Psoas muscle (tissue), 8 donors: ENCODE data around the gene ARHGDIA. TPM values are rescaled to one million over a fixed set of nuclear protein-coding genes. Genes with fewer than 3 reads are reported as not detected.
A peak's percentile ranks its signal among the peaks of the same experiment; 100 is the strongest.

Experiments used
- ATAC-seq, 4 donors: fragments of 200-7000 bp; cut with Tn5 transposase; one replicate each; pipeline ENCODE4 v1.9.1; 2020; ENCODE audit warnings: moderate library complexity in 3 of 4, mild to moderate bottlenecking in 2 of 4
- DNase-seq, 2 donors: peaks; one replicate each; pipeline ENCODE4 v3.0.0-alpha.2; 2020
- H3K27ac ChIP-seq: fragments of 200-600 bp; one replicate; pipeline ENCODE4 v1.8.0; 2022
- H3K27me3 ChIP-seq, 3 donors: fragments of 200-600 bp in 1 of 3; one replicate each; pipeline versions ENCODE4 v1.6.1 to v1.8.0; 2013 to 2022; ENCODE audit warnings: low read length in 2 of 3, mild to moderate bottlenecking in 2 of 3, moderate library complexity in 1 of 3; ENCODE audit not compliant: insufficient read depth in 3 of 3
- H3K36me3 ChIP-seq, 2 donors: fragments of 200-600 bp in 1 of 2; one replicate each; pipeline versions ENCODE4 v1.6.1 to v1.8.0; 2013 to 2022; ENCODE audit warnings: low read depth in 1 of 2, mild to moderate bottlenecking in 1 of 2, moderate library complexity in 1 of 2; ENCODE audit not compliant: insufficient read depth in 1 of 2
- H3K4me1 ChIP-seq: fragments of 200-600 bp; one replicate; pipeline ENCODE4 v1.8.0; 2022
- H3K4me3 ChIP-seq: fragments of 200-600 bp; one replicate; pipeline ENCODE4 v1.8.0; 2022; ENCODE audit warnings: mild to moderate bottlenecking
- H3K9me3 ChIP-seq: fragments of 200-600 bp; one replicate; pipeline ENCODE4 v1.8.0; 2022
- CTCF ChIP-seq: fragments of 200-600 bp; IDR thresholded peaks from one replicate; pipeline ENCODE4 v1.8.0; 2022; ENCODE audit warnings: antibody characterized with exemption
- WGBS, 3 donors: extraction: QIAGEN DNeasy Blood & Tissue Kit; methylation state at CpG; one replicate each; pipeline versions ENCODE4 v1.1.6 to v1.1.7; 2013; 5-methylcytosine and 5-hydroxymethylcytosine counted together
- intact Hi-C, 2 donors: fragments of 100-400 bp; cut with DNase I; formaldehyde crosslinking; loops; one replicate each; pipeline versions ENCODE4 v1.11.0 to v1.14.2; 2022
- polyA plus RNA-seq, 3 donors: library from polyadenylated mRNA; stranded (reverse); fragments of 200-250 nt; gene quantifications; one replicate each; pipeline ENCODE4 v1.2.3, GENCODE V29; 2013
- total RNA-seq, 4 donors: library from RNA; stranded (reverse); fragmentation: NEBNext Ultra II Directional in 2 of 4; extraction: Animal tissue kit (Norgen Biotek cat#: 25700) in 2 of 4; gene quantifications; one replicate each; pipeline versions ENCODE4 v1.2.1 to v1.2.4, GENCODE V29; 2021 to 2023
- donor health status: healthy with polysubstance abuse.
- donor health status: DM: no; HTN: no; CAD: no; lungs with moderate emphysema.
- donor health status: Bipolar disorder and iron deficiency.
- donor health status: healthy.
- donor health status: DM: yes; HTN: yes; CAD: no.
- donor health status: DM: no; HTN: no; CAD: no.
- donor health status: DM: no; HTN: no; CAD: no.
- donor health status: DM: yes; HTN: yes; CAD: no.

Gene ARHGDIA
- total and polyA plus RNA-seq, 7 donors, result 79.1 to 268 (median 149) TPM

DNA sequence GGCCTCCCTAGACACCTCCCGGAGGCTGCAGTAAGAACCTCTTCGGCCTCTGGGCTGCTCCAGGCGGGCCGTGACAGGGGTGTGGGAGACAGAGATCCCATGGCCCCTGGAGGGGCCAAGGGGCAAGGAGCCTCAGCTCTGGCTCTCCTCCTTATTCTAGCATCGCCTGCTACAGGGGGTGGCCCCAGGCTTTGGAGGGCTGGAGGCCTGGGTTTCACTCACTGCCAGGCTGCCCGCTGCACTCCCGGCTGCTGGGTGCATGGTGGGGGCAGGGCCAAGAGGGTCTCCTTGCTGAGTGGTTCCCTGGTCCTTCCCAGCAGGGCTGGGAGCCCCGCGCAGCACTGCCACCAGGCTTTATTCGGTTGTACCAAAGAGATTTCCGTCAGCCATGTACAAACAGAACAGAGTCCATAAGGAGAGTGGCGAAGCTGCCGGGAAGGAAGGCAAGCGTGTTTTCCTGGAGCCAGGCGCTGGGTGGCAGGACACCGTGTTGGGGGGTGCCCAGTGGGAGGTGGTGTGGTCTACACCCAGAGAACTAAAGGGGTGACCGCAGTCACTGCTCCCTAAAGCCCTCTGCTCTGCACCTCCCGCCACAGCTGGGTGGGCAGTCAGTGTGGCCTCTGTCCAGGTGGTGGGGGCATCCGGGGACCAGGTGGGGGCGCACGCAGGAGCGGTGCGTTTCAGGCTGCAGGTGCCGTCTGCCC is 32.9 kb upstream of the ARHGDIA start:
- Histone ChIP-seq H3K27me3 (no peaks in the 10 kb centered on the region), H3K27ac (no peak overlapping the region), H3K9me3 (no peaks in the 10 kb centered on the region), H3K4me1 (peaks cover 16% of the 10 kb centered on the region), H3K4me3 (no peak overlapping the region), H3K36me3 (peaks cover 0 to 43% of the 10 kb centered on the region in 2 donors)
- ATAC-seq (no peak), DNase-seq (no peak)
- no peak for TF ChIP-seq CTCF
- intact Hi-C loops, result no loop called here
- WGBS, 3 donors, result 90 to 96% (median 94%) methylated on average over 24 of the region's 24 CpGs

- H3K4me1 ChIP-seq, result peaks cover 16% of the 10 kb centered on the region
- no peak overlapping the region for H3K27ac ChIP-seq
- intact Hi-C loops, result no loop called here
- DNase-seq (no peak), ATAC-seq (no peak)
- TF ChIP-seq CTCF, result no peak
- H3K4me3 ChIP-seq, result no peak overlapping the region
- peaks cover 0 to 46% of the 10 kb centered on the region in 2 donors for H3K36me3 ChIP-seq
- whole genome bisulfite sequencing, 3 donors, result 93 to 96% (median 94%) methylated on average over 10 of the region's 10 CpGs
- H3K9me3 ChIP-seq, result no peaks in the 10 kb centered on the region
- H3K27me3 ChIP-seq, result no peaks in the 10 kb centered on the region
Measured at GRCh38 chr17:81903415-81903831, 32.3 kb upstream of the ARHGDIA start.

DNA sequence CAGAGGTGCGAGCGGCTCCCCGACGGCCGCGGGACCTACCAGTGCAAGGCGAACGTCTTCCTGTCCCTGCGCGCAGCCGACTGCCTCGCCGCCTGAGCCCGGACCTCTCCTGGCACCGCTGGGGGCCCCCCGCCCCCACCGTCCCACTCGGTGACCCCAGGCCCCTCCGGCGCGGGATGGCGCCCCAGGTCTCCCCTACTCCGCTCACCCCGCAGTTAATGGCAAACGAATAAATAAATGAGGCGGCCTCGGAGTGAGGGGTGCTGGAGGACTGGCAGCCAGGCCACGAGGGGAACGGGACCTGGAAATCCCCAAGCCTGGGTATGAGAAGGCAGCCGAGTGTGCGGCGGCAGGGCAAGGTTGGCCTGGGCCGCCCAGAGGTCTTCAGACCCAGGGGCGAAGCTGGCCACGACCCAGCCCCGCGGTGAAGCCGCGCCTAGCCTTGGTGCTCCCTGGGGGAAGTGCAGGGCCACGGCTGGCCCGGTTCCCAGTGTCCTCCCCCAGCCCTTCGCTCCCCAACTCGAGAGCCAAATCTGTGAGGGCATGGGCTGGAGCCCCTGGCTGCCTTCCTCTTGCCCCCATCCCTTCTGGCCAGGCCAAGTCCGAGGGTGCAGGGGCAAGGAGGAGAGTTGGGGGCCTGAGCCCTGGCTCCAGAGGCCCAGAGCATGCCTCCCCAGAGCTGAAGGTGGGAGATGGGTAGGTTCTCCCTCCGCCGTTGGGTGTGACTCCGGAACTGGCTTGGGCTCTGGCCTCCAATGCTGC is 31.7 kb upstream of the ARHGDIA start:
- intact Hi-C loops, result no loop called here
- H3K9me3 ChIP-seq, result no peaks in the 10 kb centered on the region
- no peak for DNase-seq
- no peak for TF ChIP-seq CTCF
- no peak for ATAC-seq
- H3K36me3 ChIP-seq, result peaks cover 0 to 52% of the 10 kb centered on the region in 2 donors
- H3K27ac ChIP-seq, result no peak overlapping the region
- H3K4me3 ChIP-seq, result peak overlapping the region; percentile 57
- 41 to 48% (median 48%) methylated on average over 38 to 47 of the region's 47 CpGs for WGBS, 3 donors
- no peaks in the 10 kb centered on the region for H3K27me3 ChIP-seq
- H3K4me1 ChIP-seq, result peaks cover 16% of the 10 kb centered on the region

DNA sequence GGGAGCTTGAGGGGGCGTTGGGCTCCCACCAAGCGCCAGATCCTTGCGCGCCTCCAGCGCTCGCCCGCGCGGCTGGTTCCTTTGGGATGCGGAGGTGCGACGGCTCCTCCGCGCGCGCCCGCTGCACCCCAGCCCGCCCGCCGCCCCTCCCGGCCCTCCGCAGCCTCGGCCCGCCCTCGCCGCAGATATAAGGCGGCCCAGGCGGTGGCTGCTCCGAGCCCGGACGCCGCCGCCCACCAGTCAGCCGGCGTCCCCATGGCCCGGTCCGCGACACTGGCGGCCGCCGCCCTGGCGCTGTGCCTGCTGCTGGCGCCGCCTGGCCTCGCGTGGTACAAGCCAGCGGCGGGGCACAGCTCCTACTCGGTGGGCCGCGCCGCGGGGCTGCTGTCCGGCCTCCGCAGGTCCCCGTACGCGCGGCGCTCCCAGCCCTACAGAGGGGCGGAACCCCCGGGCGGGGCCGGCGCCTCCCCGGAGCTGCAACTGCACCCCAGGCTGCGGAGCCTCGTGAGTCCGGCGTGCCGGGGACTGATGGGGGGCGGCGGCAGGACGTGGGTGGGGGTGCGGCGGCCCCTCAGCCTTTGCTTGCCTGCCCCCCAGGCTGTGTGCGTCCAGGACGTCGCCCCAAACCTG is 31.0 kb upstream of the ARHGDIA start, which contains the start of gene NPB:
TSS of gene NPB (plus strand) at position 216 of the 630 bp plus-strand sequence. CDS start at position 256, 40 bp downstream.
- 1 to 4% (median 1%) methylated on average over 28 to 79 of the region's 79 CpGs for WGBS, 3 donors
- H3K36me3 ChIP-seq, result peaks cover 0 to 59% of the 10 kb centered on the region in 2 donors
- DNase-seq, result no peak

More for the DNA sequence above, 31.0 kb upstream of the ARHGDIA start, which contains the start of gene NPB:
- Histone ChIP-seq H3K4me3 (peak within 1 kb of the TSS; percentile 57), H3K9me3 (no peaks in the 10 kb centered on the region), H3K27ac (no peak within 1 kb of the TSS), H3K4me1 (peaks cover 11% of the 10 kb centered on the region), H3K27me3 (no peaks in the 10 kb centered on the region)
- no peak for TF ChIP-seq CTCF
- peak; percentile 49 to 68 (median 63) for ATAC-seq
- intact Hi-C loops, result no loop called here
